Gastroesophageal sphincter (tissue), 4 donors: Measurements from ENCODE around the gene MPST. TPM values are rescaled to one million over a fixed set of nuclear protein-coding genes. Genes with fewer than 3 reads are reported as not detected.
A peak's percentile ranks its signal among the peaks of the same experiment; 100 is the strongest.

Experiments used
- ATAC-seq: fragments of 150-250 bp; one replicate; pipeline ENCODE4 v1.9.1; 2016; ENCODE audit warnings: mild to moderate bottlenecking, moderate library complexity
- H3K27ac ChIP-seq, 4 donors: fragments of 200-600 bp; sonication (generic) in 3 of 4; 1 replicate in 3 of 4; 2 replicates in 1 of 4; pipeline ENCODE4 v1.5.1; 2016 to 2019
- H3K27me3 ChIP-seq: fragments of 200-600 bp; sonication (generic); one replicate; pipeline ENCODE4 v1.5.1; 2019
- H3K36me3 ChIP-seq, 2 donors: fragments of 200-600 bp; sonication (generic); one replicate each; pipeline ENCODE4 v1.5.1; 2019; ENCODE audit warnings: control low read depth in 1 of 2
- H3K4me1 ChIP-seq, 3 donors: fragments of 200-600 bp; sonication (generic); 1 replicate in 2 of 3; 2 replicates in 1 of 3; pipeline ENCODE4 v1.5.1; 2016 to 2019; ENCODE audit warnings: control low read depth in 2 of 3
- H3K4me3 ChIP-seq, 2 donors: fragments of 200-600 bp; sonication (generic); one replicate each; pipeline ENCODE4 v1.5.1; 2019; ENCODE audit warnings: mild to moderate bottlenecking in 1 of 2, moderate library complexity in 1 of 2
- H3K9me3 ChIP-seq, 3 donors: fragments of 200-600 bp; sonication (generic); one replicate each; pipeline ENCODE4 v1.5.1; 2017 to 2019; ENCODE audit warnings: control low read depth in 2 of 3
- EP300 ChIP-seq: sonication (generic); formaldehyde crosslinking; IDR thresholded peaks from one replicate; pipeline ENCODE4 v1.6.1; 2017; ENCODE audit warnings: antibody characterized with exemption, mild to moderate bottlenecking
- POLR2A ChIP-seq, 2 donors: fragments of 450-650 bp; IDR thresholded peaks; one replicate each; pipeline ENCODE4 v1.6.1; 2017; ENCODE audit warnings: antibody characterized with exemption in 2 of 2, mild to moderate bottlenecking in 2 of 2, moderate library complexity in 1 of 2
- POLR2AphosphoS5 ChIP-seq: sonication (generic); formaldehyde crosslinking; IDR thresholded peaks from one replicate; pipeline ENCODE4 v1.6.1; 2017; ENCODE audit warnings: antibody characterized with exemption
- WGBS, 2 donors: methylation state at CpG; one replicate each; pipeline ENCODE4 v1.1.5; 2018; ENCODE audit warnings: low coverage in 1 of 2; 5-methylcytosine and 5-hydroxymethylcytosine counted together
- total RNA-seq, 4 donors: library from RNA; depleted of rRNA; stranded (reverse); fragments of >200 nt; gene quantifications; one replicate each; pipeline ENCODE4 v1.1.0, GENCODE V29; 2016
- TF ChIP-seq, protein P1 (sequence below), 4 experiments: fragments of 200-600 bp in 2 of 4; fragments of 450-650 bp in 2 of 4; sonication (generic) in 1 of 4; IDR thresholded peaks; one replicate each; pipeline ENCODE4 v1.5.1; 2017 to 2019; ENCODE audit warnings: antibody characterized with exemption in 4 of 4, mild to moderate bottlenecking in 2 of 4, moderate library complexity in 2 of 4

Gene MPST
- total RNA-seq, 4 donors from 2014 or later = 102 to 144 (median 113) TPM

DNA sequence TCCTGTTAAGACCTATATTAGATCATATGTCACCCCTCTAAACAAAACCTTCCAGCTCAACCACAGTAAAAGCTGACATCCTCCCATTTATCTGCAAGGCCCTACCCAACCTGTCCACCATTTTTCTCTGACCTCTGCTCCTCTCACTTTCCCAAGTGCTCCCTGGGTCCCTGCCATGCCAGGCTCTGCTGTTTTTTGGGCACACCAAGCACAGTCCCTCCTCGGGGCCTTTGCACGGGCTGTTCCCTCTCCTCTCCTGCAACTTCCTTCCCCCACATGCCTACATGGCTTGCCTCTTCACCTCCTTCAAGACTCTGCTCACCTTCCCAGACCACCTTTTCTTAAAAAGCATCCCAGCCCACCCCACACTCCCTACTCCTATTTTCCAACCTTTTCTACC is 10.1 kb upstream of the MPST start:
- no peak overlapping the region for H3K4me3 ChIP-seq
- no peak overlapping the region for H3K27ac ChIP-seq
- no peaks in the 10 kb centered on the region for H3K9me3 ChIP-seq
- H3K27me3 ChIP-seq = no peaks in the 10 kb centered on the region
- TF ChIP-seq EP300 (no peak), POLR2A (IDR thresholded peaks at IDR 0.05) (no peak), POLR2AphosphoS5 (no peak)
- TF ChIP-seq, protein P1, sequence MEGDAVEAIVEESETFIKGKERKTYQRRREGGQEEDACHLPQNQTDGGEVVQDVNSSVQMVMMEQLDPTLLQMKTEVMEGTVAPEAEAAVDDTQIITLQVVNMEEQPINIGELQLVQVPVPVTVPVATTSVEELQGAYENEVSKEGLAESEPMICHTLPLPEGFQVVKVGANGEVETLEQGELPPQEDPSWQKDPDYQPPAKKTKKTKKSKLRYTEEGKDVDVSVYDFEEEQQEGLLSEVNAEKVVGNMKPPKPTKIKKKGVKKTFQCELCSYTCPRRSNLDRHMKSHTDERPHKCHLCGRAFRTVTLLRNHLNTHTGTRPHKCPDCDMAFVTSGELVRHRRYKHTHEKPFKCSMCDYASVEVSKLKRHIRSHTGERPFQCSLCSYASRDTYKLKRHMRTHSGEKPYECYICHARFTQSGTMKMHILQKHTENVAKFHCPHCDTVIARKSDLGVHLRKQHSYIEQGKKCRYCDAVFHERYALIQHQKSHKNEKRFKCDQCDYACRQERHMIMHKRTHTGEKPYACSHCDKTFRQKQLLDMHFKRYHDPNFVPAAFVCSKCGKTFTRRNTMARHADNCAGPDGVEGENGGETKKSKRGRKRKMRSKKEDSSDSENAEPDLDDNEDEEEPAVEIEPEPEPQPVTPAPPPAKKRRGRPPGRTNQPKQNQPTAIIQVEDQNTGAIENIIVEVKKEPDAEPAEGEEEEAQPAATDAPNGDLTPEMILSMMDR (IDR thresholded peaks at IDR 0.05) = no peak
- ATAC-seq = no peak
- 92 to 97% methylated on average over 2 of the region's 2 CpGs for WGBS, 2 donors
- peaks cover 0 to 22% (median 9%) of the 10 kb centered on the region in 3 donors for H3K4me1 ChIP-seq
- H3K36me3 ChIP-seq = peaks cover 0 to 8% of the 10 kb centered on the region in 2 donors

DNA sequence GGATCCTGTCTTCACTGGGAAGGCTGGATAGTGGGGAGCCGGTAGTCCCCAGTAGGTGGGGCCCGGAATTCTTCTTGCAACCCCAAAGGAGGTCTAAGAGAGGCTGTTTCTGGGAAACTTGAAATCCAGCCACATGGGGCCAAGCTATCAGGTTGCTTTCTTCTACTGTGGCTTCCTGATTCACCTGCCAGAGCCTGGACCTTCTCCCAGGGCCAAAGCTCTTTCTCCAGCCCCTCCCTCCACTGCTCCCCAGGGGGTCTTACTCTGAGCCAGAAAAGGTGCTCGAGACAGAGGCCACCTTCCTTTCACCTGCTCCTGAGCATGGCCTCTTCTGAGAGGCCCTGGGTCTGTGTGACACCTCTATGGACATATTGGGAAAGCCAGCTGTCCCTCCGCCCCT is 9.4 kb upstream of the MPST start:
- no peak overlapping the region for H3K4me3 ChIP-seq
- no peaks in the 10 kb centered on the region for H3K9me3 ChIP-seq
- peaks cover 0 to 8% of the 10 kb centered on the region in 2 donors for H3K36me3 ChIP-seq
- peaks cover 0 to 29% (median 12%) of the 10 kb centered on the region in 3 donors for H3K4me1 ChIP-seq
- no peak overlapping the region for H3K27ac ChIP-seq
- TF ChIP-seq, protein P1 (IDR thresholded peaks at IDR 0.05) = no peak
- TF ChIP-seq EP300 (no peak), POLR2AphosphoS5 (no peak), POLR2A (IDR thresholded peaks at IDR 0.05) (no peak)
- no CpG with 5 or more reads among the region's 4 CpGs for WGBS, 2 donors
- no peaks in the 10 kb centered on the region for H3K27me3 ChIP-seq
- no peak for ATAC-seq

DNA sequence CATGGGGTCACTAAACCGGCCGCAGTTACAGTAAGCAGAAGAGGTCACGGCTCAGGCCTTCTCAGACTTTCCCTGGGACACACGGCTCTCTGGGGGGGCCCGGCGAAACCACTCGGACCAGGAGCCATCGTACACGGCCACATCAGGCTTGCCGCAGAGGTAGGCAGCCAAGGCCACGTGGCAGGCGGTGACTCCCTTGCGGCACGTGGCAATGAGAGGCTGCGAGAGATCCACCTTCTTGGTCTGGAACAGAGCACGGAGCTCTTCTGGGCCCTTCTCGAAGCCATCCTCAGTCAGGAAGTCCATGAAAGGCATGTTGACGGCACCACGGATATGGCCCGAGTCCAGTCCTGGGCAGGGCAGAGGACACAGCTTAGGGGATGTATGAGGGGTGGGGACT is 8.6 kb upstream of the MPST start:
- WGBS, 2 donors = 82% methylated on average over 4 of the region's 20 CpGs; no CpG with 5 or more reads in 1 of the 2 donors
- Histone ChIP-seq H3K4me3 (no peak overlapping the region), H3K27ac (no peak overlapping the region), H3K27me3 (no peaks in the 10 kb centered on the region), H3K9me3 (no peaks in the 10 kb centered on the region), H3K36me3 (peaks cover 0 to 8% of the 10 kb centered on the region in 2 donors), H3K4me1 (peaks cover 0 to 35% (median 12%) of the 10 kb centered on the region in 3 donors)
- TF ChIP-seq POLR2AphosphoS5 (no peak), POLR2A (IDR thresholded peaks at IDR 0.05) (no peak)
- ATAC-seq = no peak

DNA sequence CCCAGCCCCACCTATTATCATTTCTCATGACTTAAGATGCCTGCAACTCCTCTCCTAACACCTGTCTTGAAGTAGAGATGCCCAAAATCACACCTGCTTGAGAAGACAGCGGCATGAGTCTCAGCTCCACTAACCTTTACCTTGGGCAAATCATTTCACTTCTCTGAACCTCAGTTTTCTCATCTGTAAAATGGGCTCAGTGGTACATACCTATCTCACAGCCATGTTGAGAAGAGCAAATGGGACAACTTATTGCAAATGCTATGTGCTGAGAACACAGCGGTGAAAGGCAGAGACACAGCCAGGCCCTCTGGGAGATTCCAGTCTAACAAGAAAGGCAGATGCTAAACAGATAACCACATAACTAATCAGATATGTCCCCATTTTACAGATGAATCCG is 8.1 kb upstream of the MPST start:
- no peaks in the 10 kb centered on the region for H3K9me3 ChIP-seq
- no peak overlapping the region for H3K27ac ChIP-seq
- H3K27me3 ChIP-seq = no peaks in the 10 kb centered on the region
- H3K4me1 ChIP-seq = peaks cover 0 to 39% (median 12%) of the 10 kb centered on the region in 3 donors
- H3K4me3 ChIP-seq = no peak overlapping the region
- ATAC-seq = no peak
- TF ChIP-seq POLR2AphosphoS5 (no peak), EP300 (no peak), POLR2A (IDR thresholded peaks at IDR 0.05) (no peak)
- TF ChIP-seq, protein P1 (IDR thresholded peaks at IDR 0.05) = no peak
- peaks cover 0 to 12% of the 10 kb centered on the region in 2 donors for H3K36me3 ChIP-seq
- WGBS, 2 donors = 100% methylated on average over 2 to 3 of the region's 3 CpGs

DNA sequence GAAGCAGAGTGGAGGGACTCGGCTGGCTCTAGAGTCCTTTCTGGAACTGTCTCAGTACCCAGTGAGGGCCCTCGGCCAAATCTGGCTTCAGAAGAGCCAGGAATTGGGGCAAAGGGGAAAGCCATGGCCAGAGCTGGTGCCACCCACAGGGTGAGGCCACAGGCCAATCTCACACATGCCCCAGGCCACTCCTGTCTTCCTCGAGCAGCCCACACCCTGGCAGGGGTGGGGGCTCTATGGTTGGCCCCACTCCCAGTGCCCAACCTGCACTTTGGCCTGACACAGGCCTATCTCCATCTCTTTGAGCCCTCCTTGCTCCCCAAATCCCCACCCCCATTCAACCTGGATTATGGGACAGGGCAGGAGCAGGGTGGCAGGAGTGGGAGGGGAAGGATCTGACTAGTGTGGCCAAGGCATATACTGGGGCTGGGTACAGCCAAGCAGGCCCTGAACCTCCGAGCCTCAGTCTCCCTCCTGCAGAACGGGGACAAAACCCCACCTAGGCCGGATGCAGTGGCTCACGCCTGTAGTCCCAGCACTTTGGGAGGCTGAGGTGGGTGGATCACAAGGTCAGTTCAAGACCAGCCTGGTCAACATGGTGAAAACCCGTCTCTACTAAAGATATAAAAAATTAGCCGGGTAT is 7.2 kb upstream of the MPST start:
- peaks cover 0 to 49% (median 21%) of the 10 kb centered on the region in 3 donors for H3K4me1 ChIP-seq
- H3K27me3 ChIP-seq = no peaks in the 10 kb centered on the region
- no peak overlapping the region for H3K4me3 ChIP-seq
- TF ChIP-seq POLR2A (IDR thresholded peaks at IDR 0.05) (no peak), EP300 (no peak), POLR2AphosphoS5 (no peak)
- TF ChIP-seq, protein P1 (IDR thresholded peaks at IDR 0.05) = no peak
- 67 to 100% methylated on average over 1 of the region's 9 CpGs for WGBS, 2 donors
- peaks cover 0 to 21% of the 10 kb centered on the region in 2 donors for H3K36me3 ChIP-seq
- no peaks in the 10 kb centered on the region for H3K9me3 ChIP-seq
- peak overlapping the region in 1 of 4 donors; percentile 19 for H3K27ac ChIP-seq
- peak; percentile 30 for ATAC-seq
